Keratinocyte (primary cell): Measurements from ENCODE around the gene LRBA.

Source experiments
- EZH2 ChIP-seq: IDR thresholded peaks from one replicate; pipeline ENCODE4 v1.6.1; 2012; ENCODE audit warnings: inconsistent platforms, mild to moderate bottlenecking, low read length, moderate library complexity
- TF ChIP-seq, protein P1 (sequence below), 3 experiments: IDR thresholded peaks in 1 of 3; conservative IDR thresholded peaks in 1 of 3; optimal IDR thresholded peaks in 1 of 3; 2 replicates in 2 of 3; 3 replicates in 1 of 3; pipeline versions ENCODE3 to v1.5.1; 2011; ENCODE audit warnings: low read length in 3 of 3, mild to moderate bottlenecking in 3 of 3, moderate library complexity in 2 of 3, control low read depth in 1 of 3, inconsistent platforms in 1 of 3; ENCODE audit not compliant: insufficient read depth in 2 of 3; ENCODE audit errors: extremely low read depth in 1 of 3

DNA sequence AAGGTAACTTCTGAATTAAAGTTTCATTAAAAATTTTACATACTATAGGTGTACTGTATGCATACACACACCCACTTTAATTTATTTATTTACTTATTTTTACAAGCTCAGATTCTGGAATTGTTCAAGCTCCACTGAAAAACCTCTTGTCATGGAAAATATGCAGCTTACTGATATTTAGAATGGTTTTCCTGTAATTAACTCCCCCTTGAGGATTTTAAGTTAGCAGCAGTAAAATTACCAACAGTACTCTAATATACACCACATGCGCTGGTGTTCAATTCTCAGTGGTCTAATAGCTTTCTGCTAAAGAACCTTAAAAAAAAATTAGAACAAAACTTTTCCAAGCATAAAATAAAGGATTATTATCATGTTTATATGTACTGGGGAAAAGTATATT is 421.1 kb downstream of the LRBA start:
- TF ChIP-seq, protein P1, sequence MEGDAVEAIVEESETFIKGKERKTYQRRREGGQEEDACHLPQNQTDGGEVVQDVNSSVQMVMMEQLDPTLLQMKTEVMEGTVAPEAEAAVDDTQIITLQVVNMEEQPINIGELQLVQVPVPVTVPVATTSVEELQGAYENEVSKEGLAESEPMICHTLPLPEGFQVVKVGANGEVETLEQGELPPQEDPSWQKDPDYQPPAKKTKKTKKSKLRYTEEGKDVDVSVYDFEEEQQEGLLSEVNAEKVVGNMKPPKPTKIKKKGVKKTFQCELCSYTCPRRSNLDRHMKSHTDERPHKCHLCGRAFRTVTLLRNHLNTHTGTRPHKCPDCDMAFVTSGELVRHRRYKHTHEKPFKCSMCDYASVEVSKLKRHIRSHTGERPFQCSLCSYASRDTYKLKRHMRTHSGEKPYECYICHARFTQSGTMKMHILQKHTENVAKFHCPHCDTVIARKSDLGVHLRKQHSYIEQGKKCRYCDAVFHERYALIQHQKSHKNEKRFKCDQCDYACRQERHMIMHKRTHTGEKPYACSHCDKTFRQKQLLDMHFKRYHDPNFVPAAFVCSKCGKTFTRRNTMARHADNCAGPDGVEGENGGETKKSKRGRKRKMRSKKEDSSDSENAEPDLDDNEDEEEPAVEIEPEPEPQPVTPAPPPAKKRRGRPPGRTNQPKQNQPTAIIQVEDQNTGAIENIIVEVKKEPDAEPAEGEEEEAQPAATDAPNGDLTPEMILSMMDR (optimal IDR thresholded peaks at IDR 0.05 in 1 of 3, IDR thresholded peaks at IDR 0.05 in 1 of 3, conservative IDR thresholded peaks at IDR 0.05 in 1 of 3; ENCODE audit: extremely low read depth in 1 of 3, insufficient read depth in 2 of 3, low read length in 3 of 3) = no peak
- no peak for TF ChIP-seq EZH2
